ENCODE results near the gene ZSWIM5.

Gene ZSWIM5

GRCh38 chr1:45008076-45008475 is 198.3 kb downstream of the ZSWIM5 start:
- DNase-seq (ENCODE audit: extremely low read depth, insufficient read length): no peak
- TF ChIP-seq CTCF (IDR thresholded peaks at IDR 0.05; ENCODE audit: insufficient read depth, low read length, poor library complexity, severe bottlenecking): no peak
- Histone ChIP-seq H3K27me3 (replicated peaks; ENCODE audit: control insufficient read depth, insufficient read depth, low read length) (no peaks in the 10 kb centered on the region), H3K4me3 (replicated peaks; ENCODE audit: low read depth, low read length) (no peak overlapping the region), H3K36me3 (ENCODE audit: control insufficient read depth, insufficient read depth, low read length) (peaks cover 35% of the 10 kb centered on the region)

- peaks cover 37% of the 10 kb centered on the region for H3K36me3 ChIP-seq (ENCODE audit: control insufficient read depth, insufficient read depth, low read length)
These were observed 199.1 kb downstream of the ZSWIM5 start for GRCh38 chr1:45007311-45007710.

GRCh38 chr1:45005761-45006160 is 200.6 kb downstream of the ZSWIM5 start:
- DNase-seq (ENCODE audit: extremely low read depth, insufficient read length): no peak
- Histone ChIP-seq H3K27me3 (replicated peaks; ENCODE audit: control insufficient read depth, insufficient read depth, low read length) (no peaks in the 10 kb centered on the region), H3K4me3 (replicated peaks; ENCODE audit: low read depth, low read length) (no peak overlapping the region), H3K36me3 (ENCODE audit: control insufficient read depth, insufficient read depth, low read length) (peaks cover 37% of the 10 kb centered on the region)
- TF ChIP-seq CTCF (IDR thresholded peaks at IDR 0.05; ENCODE audit: insufficient read depth, low read length, poor library complexity, severe bottlenecking): no peak

More at GRCh38 chr1:45007311-45007710, 199.1 kb downstream of the ZSWIM5 start:
- H3K27me3 ChIP-seq (replicated peaks; ENCODE audit: control insufficient read depth, insufficient read depth, low read length): no peaks in the 10 kb centered on the region
- TF ChIP-seq CTCF (IDR thresholded peaks at IDR 0.05; ENCODE audit: insufficient read depth, low read length, poor library complexity, severe bottlenecking): no peak
- no peak overlapping the region for H3K4me3 ChIP-seq (replicated peaks; ENCODE audit: low read depth, low read length)
- no peak for DNase-seq (ENCODE audit: extremely low read depth, insufficient read length)

- Histone ChIP-seq H3K36me3 (ENCODE audit: control insufficient read depth, insufficient read depth, low read length) (peaks cover 37% of the 10 kb centered on the region), H3K27me3 (replicated peaks; ENCODE audit: control insufficient read depth, insufficient read depth, low read length) (no peaks in the 10 kb centered on the region), H3K4me3 (replicated peaks; ENCODE audit: low read depth, low read length) (no peak overlapping the region)
- TF ChIP-seq CTCF (IDR thresholded peaks at IDR 0.05; ENCODE audit: insufficient read depth, low read length, poor library complexity, severe bottlenecking): no peak
- DNase-seq (ENCODE audit: extremely low read depth, insufficient read length): no peak
These were observed 202.0 kb downstream of the ZSWIM5 start for GRCh38 chr1:45004281-45004920.

- Histone ChIP-seq H3K4me3 (replicated peaks; ENCODE audit: low read depth, low read length) (no peak overlapping the region), H3K36me3 (ENCODE audit: control insufficient read depth, insufficient read depth, low read length) (peaks cover 36% of the 10 kb centered on the region), H3K27me3 (replicated peaks; ENCODE audit: control insufficient read depth, insufficient read depth, low read length) (no peaks in the 10 kb centered on the region)
- TF ChIP-seq CTCF (IDR thresholded peaks at IDR 0.05; ENCODE audit: insufficient read depth, low read length, poor library complexity, severe bottlenecking): no peak
- no peak for DNase-seq (ENCODE audit: extremely low read depth, insufficient read length)
These were observed 202.7 kb downstream of the ZSWIM5 start for GRCh38 chr1:45003741-45004140.
